DOHH2 (cell line): Measurements from ENCODE around the gene MLLT3.

Experiments
- H3F3A ChIP-seq: fragments of 200-600 bp; sonication (generic), shearing (Covaris generic); 2 replicates; pipeline ENCODE4 v1.6.0; 2016; ENCODE audit warnings: antibody characterized with exemption, mild to moderate bottlenecking; ENCODE audit not compliant: control insufficient read depth, insufficient read depth
- H3K27ac ChIP-seq: fragments of 200-600 bp; sonication (generic); 2 replicates; pipeline ENCODE4 v1.5.1; 2014; ENCODE audit warnings: low read depth, mild to moderate bottlenecking, low read length, moderate library complexity
- H3K27me3 ChIP-seq: fragments of 200-600 bp; sonication (generic); 2 replicates; pipeline ENCODE4 v1.6.1; 2014; ENCODE audit warnings: mild to moderate bottlenecking, low read length, mixed read lengths; ENCODE audit not compliant: control insufficient read depth
- H3K36me3 ChIP-seq: fragments of 200-600 bp; sonication (generic); 2 replicates; pipeline ENCODE4 v1.6.1; 2014; ENCODE audit warnings: mild to moderate bottlenecking, low read length, moderate library complexity, mixed read lengths; ENCODE audit not compliant: control insufficient read depth
- H3K4me1 ChIP-seq: fragments of 200-600 bp; sonication (generic); 2 replicates; pipeline ENCODE4 v1.6.1; 2014; ENCODE audit warnings: mild to moderate bottlenecking, low read length, mixed read lengths; ENCODE audit not compliant: control insufficient read depth
- H3K4me2 ChIP-seq: fragments of 200-600 bp; sonication (generic); 2 replicates; pipeline ENCODE4 v1.6.0; 2014; ENCODE audit warnings: mild to moderate bottlenecking, low read length, moderate library complexity
- H3K4me3 ChIP-seq: fragments of 200-600 bp; sonication (generic); 2 replicates; pipeline ENCODE4 v1.5.1; 2014; ENCODE audit warnings: mild to moderate bottlenecking, low read length, mixed read lengths
- H3K79me2 ChIP-seq: fragments of 200-600 bp; sonication (generic); 2 replicates; pipeline ENCODE4 v1.6.1; 2014; ENCODE audit warnings: mild to moderate bottlenecking, low read length, mixed read lengths; ENCODE audit not compliant: control insufficient read depth
- H3K9me2 ChIP-seq: fragments of 200-600 bp; sonication (generic); replicated peaks from 2 replicates; pipeline ENCODE4 v1.6.1; 2014; ENCODE audit warnings: mild to moderate bottlenecking, low read length, mixed read lengths; ENCODE audit not compliant: control insufficient read depth
- H3K9me3 ChIP-seq: fragments of 200-600 bp; sonication (generic); 2 replicates; pipeline ENCODE4 v1.6.1; 2014; ENCODE audit warnings: antibody characterized with exemption, low read length, mixed read lengths; ENCODE audit not compliant: control insufficient read depth, insufficient read depth
- H4K20me1 ChIP-seq: fragments of 200-600 bp; sonication (generic); 2 replicates; pipeline ENCODE4 v1.6.0; 2014; ENCODE audit warnings: low read depth, mild to moderate bottlenecking, antibody characterized with exemption, low read length, moderate library complexity; ENCODE audit not compliant: control insufficient read depth, insufficient read depth
- EZH2phosphoT487 ChIP-seq: fragments of 200-600 bp; sonication (generic); IDR thresholded peaks from 2 replicates; pipeline ENCODE4 v1.6.1; 2017; ENCODE audit warnings: borderline replicate concordance, mild to moderate bottlenecking, antibody characterized with exemption, low read length, moderate library complexity, mixed read lengths
- TF ChIP-seq, protein P1 (sequence below): fragments of 200-600 bp; sonication (generic); IDR thresholded peaks from one replicate; pipeline ENCODE4 v1.5.1; 2014; ENCODE audit warnings: antibody characterized with exemption, mild to moderate bottlenecking, low read depth, low read length; ENCODE audit not compliant: poor library complexity, severe bottlenecking

MLLT3 gene

GRCh38 chr9:20357037-20357432 lies 265.3 kb downstream of the MLLT3 start:
- TF ChIP-seq, protein P1, sequence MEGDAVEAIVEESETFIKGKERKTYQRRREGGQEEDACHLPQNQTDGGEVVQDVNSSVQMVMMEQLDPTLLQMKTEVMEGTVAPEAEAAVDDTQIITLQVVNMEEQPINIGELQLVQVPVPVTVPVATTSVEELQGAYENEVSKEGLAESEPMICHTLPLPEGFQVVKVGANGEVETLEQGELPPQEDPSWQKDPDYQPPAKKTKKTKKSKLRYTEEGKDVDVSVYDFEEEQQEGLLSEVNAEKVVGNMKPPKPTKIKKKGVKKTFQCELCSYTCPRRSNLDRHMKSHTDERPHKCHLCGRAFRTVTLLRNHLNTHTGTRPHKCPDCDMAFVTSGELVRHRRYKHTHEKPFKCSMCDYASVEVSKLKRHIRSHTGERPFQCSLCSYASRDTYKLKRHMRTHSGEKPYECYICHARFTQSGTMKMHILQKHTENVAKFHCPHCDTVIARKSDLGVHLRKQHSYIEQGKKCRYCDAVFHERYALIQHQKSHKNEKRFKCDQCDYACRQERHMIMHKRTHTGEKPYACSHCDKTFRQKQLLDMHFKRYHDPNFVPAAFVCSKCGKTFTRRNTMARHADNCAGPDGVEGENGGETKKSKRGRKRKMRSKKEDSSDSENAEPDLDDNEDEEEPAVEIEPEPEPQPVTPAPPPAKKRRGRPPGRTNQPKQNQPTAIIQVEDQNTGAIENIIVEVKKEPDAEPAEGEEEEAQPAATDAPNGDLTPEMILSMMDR, result no peak
- TF ChIP-seq EZH2phosphoT487, result no peak
- Histone ChIP-seq H3K27me3 (no peaks in the 10 kb centered on the region), H3F3A (no peaks in the 10 kb centered on the region), H3K27ac (no peak overlapping the region), H3K4me1 (peaks cover 20% of the 10 kb centered on the region), H3K4me2 (peak overlapping the region; percentile 36), H3K79me2 (no peaks in the 10 kb centered on the region), H3K36me3 (no peaks in the 10 kb centered on the region), H3K9me2 (no peaks in the 10 kb centered on the region), H3K9me3 (no peaks in the 10 kb centered on the region), H4K20me1 (no peaks in the 10 kb centered on the region), H3K4me3 (no peak overlapping the region)

DNA sequence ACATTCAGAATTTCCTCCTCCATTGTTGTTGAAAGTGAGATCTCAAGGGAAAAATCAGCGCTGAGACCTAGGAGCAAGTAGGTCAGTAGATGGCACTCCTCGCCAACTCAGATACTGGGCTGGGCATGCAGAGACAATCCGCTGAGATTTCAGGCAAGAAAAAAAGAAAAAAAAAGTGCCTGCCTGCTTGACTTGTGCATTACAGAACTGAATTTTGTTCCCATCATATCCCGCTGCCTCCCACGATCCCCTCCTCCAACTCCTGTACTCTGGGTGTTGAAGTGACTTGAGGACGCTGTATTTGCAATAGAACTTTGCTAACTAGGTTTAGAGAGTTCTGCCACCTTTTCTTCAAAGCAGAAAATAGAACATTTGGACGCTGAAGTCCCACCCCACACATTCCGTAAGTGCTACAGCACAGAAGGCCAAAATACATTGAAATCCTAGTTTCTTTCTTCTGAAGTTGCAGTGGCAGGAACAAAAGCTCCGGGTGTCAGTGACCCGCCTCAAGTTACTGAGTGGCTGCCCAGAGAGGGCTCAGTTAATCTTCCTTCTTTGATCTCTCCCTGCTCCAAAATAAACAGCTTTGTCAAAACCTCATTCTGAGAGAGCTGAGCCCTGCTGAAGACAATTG lies 265.8 kb downstream of the MLLT3 start:
- no peak for TF ChIP-seq EZH2phosphoT487
- TF ChIP-seq, protein P1, result peak; percentile 75
- no peaks in the 10 kb centered on the region for H3K9me3 ChIP-seq
- no peaks in the 10 kb centered on the region for H3F3A ChIP-seq
- no peaks in the 10 kb centered on the region for H3K9me2 ChIP-seq
- no peaks in the 10 kb centered on the region for H3K36me3 ChIP-seq
- no peaks in the 10 kb centered on the region for H4K20me1 ChIP-seq
- no peaks in the 10 kb centered on the region for H3K27me3 ChIP-seq
- no peak overlapping the region for H3K27ac ChIP-seq
- H3K4me1 ChIP-seq, result peaks cover 20% of the 10 kb centered on the region
- no peak overlapping the region for H3K4me3 ChIP-seq
- H3K4me2 ChIP-seq, result peak overlapping the region; percentile 27
- H3K79me2 ChIP-seq, result no peaks in the 10 kb centered on the region

DNA sequence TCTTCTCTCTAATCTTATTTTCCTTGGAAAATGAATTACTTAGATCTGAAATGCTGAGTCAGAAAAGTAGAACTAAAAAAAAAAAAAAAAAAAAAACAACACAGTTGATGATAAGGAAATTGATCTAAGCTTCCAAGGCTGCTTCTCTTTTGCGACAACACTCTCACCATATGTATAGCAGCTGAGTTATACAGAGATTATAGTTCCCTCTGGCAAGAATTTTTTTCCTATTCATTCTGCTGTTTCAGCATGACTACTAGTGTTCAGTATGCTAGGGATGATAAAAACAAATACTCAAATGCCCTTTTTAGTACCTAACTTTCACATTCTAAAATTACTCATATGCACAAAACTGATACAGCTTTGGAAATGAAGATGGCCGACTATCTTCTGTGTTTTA lies 267.3 kb downstream of the MLLT3 start:
- Histone ChIP-seq H3K36me3 (no peaks in the 10 kb centered on the region), H3K4me3 (no peak overlapping the region), H3K79me2 (no peaks in the 10 kb centered on the region), H3K4me2 (no peak overlapping the region), H3K27ac (no peak overlapping the region), H3K4me1 (peaks cover 20% of the 10 kb centered on the region), H3F3A (no peaks in the 10 kb centered on the region), H4K20me1 (no peaks in the 10 kb centered on the region), H3K27me3 (no peaks in the 10 kb centered on the region), H3K9me2 (no peaks in the 10 kb centered on the region), H3K9me3 (no peaks in the 10 kb centered on the region)
- TF ChIP-seq, protein P1, result no peak
- no peak for TF ChIP-seq EZH2phosphoT487
